ENCODE results near the gene PPP1R7. TPM values are rescaled to one million over a fixed set of nuclear protein-coding genes. Genes with fewer than 3 reads are reported as not detected.

PPP1R7 gene
- total RNA-seq, 1 experiment from 2014 or later, result 43.9 TPM

DNA sequence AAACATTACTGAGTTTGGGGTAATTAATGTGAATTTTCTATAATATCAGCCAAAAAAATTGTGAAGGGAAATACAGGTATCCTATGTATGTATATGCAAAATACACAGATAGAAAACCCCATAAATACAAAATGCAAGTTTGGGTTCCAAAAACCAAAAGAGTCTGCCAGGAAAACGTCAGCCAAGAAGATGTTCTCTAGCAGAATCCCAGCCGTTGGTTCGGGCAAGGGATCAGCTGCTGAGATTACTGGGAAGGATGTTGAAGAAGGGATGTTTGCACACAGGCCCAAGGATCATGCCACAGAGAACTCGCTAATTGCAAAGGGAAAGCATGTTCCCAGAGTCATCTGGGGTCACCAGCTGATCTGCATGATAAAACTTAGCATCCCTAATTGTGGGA, 28.7 kb downstream of the PPP1R7 start:
- Mint-ChIP-seq H3K36me3 (ENCODE audit: insufficient read depth, unreplicated experiment) (peaks cover 39% of the 10 kb centered on the region), H3K4me1 (ENCODE audit: insufficient read depth, unreplicated experiment) (no peaks in the 10 kb centered on the region), H3K9me3 (ENCODE audit: unreplicated experiment) (no peaks in the 10 kb centered on the region), H3K27me3 (ENCODE audit: insufficient read depth, unreplicated experiment) (no peaks in the 10 kb centered on the region), H3K27ac (ENCODE audit: low read depth, unreplicated experiment) (no peak overlapping the region), H3K4me3 (ENCODE audit: unreplicated experiment) (no peak overlapping the region)
- intact Hi-C loops (cut with micrococcal nuclease), result no loop called here
- BruUV-seq (replicated peaks), result no TSS peak
- ChIA-PET CTCF (interaction anchor here (1.1 kb wide), 1 partner anchor 339 kb away, joined by 3 read pairs; no protein-coding TSS in a partner anchor), POLR2A (interaction anchor here (1.2 kb wide), 1 partner anchor 27 kb away, joined by 3 read pairs; no protein-coding TSS in a partner anchor)
- no peak for DNase-seq (ENCODE audit: unreplicated experiment)
- TF ChIP-seq, protein P1, sequence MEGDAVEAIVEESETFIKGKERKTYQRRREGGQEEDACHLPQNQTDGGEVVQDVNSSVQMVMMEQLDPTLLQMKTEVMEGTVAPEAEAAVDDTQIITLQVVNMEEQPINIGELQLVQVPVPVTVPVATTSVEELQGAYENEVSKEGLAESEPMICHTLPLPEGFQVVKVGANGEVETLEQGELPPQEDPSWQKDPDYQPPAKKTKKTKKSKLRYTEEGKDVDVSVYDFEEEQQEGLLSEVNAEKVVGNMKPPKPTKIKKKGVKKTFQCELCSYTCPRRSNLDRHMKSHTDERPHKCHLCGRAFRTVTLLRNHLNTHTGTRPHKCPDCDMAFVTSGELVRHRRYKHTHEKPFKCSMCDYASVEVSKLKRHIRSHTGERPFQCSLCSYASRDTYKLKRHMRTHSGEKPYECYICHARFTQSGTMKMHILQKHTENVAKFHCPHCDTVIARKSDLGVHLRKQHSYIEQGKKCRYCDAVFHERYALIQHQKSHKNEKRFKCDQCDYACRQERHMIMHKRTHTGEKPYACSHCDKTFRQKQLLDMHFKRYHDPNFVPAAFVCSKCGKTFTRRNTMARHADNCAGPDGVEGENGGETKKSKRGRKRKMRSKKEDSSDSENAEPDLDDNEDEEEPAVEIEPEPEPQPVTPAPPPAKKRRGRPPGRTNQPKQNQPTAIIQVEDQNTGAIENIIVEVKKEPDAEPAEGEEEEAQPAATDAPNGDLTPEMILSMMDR (IDR thresholded peaks at IDR 0.05; ENCODE audit: unreplicated experiment), result no peak

DNA sequence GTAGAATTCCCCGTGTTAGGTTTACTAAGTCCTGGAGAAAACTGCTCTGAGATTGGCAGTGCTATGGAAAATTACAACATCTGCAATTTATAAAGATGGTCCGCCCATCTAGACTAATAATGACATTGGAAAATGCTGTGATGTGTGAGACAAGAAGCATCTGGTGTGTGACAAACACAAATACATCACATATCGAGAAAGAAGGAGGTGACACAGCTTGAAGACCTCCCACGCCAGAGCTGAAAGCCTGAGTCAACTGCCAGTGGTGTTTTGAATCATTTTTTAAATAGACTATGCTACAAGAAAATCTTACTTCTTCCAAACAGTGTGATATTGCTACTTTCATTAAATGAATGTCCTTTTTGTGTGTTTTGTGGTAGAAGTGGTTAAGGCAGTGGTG, 29.6 kb downstream of the PPP1R7 start:
- CTCF ChIA-PET, result no interaction called here
- TF ChIP-seq, protein P1 (IDR thresholded peaks at IDR 0.05; ENCODE audit: unreplicated experiment), result no peak
- H3K4me3 Mint-ChIP-seq (ENCODE audit: unreplicated experiment), result no peak overlapping the region
- H3K9me3 Mint-ChIP-seq (ENCODE audit: unreplicated experiment), result no peaks in the 10 kb centered on the region
- POLR2A ChIA-PET, result interaction anchor here (1.2 kb wide), 1 partner anchor 28 kb away, joined by 3 read pairs; no protein-coding TSS in a partner anchor
- intact Hi-C loops (cut with micrococcal nuclease), result no loop called here
- BruUV-seq (replicated peaks), result no TSS peak
- H3K4me1 Mint-ChIP-seq (ENCODE audit: insufficient read depth, unreplicated experiment), result no peaks in the 10 kb centered on the region
- DNase-seq (ENCODE audit: unreplicated experiment), result no peak
- H3K27ac Mint-ChIP-seq (ENCODE audit: low read depth, unreplicated experiment), result no peak overlapping the region
- H3K36me3 Mint-ChIP-seq (ENCODE audit: insufficient read depth, unreplicated experiment), result peaks cover 36% of the 10 kb centered on the region
- no peaks in the 10 kb centered on the region for H3K27me3 Mint-ChIP-seq (ENCODE audit: insufficient read depth, unreplicated experiment)

DNA sequence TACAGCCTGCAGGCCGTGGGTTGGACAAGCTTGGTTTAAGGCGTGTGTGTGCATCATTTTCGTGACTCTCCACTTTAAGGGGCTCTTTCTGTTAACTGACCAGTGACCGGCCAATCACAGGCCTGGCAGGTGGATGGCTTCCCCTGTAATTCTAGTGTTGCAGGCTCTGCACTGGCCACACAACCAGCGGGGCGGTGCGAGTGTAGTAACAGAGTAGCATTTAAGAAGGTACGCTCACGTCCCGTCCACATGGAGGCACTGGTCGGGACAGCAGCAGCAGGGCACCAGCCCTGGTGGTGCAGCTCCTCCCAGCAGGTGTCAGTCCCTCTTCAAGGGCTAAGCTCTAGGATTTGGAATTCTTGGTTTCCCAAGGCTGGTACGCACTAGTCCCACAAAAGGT, 30.2 kb downstream of the PPP1R7 start:
- Mint-ChIP-seq H3K27ac (ENCODE audit: low read depth, unreplicated experiment) (no peak overlapping the region), H3K36me3 (ENCODE audit: insufficient read depth, unreplicated experiment) (peaks cover 30% of the 10 kb centered on the region), H3K9me3 (ENCODE audit: unreplicated experiment) (no peaks in the 10 kb centered on the region), H3K4me3 (ENCODE audit: unreplicated experiment) (no peak overlapping the region), H3K4me1 (ENCODE audit: insufficient read depth, unreplicated experiment) (no peaks in the 10 kb centered on the region), H3K27me3 (ENCODE audit: insufficient read depth, unreplicated experiment) (no peaks in the 10 kb centered on the region)
- CTCF ChIA-PET, result no interaction called here
- BruUV-seq (replicated peaks), result no TSS peak
- no peak for DNase-seq (ENCODE audit: unreplicated experiment)
- POLR2A ChIA-PET, result no interaction called here
- intact Hi-C loops (cut with micrococcal nuclease), result no loop called here
- TF ChIP-seq, protein P1 (IDR thresholded peaks at IDR 0.05; ENCODE audit: unreplicated experiment), result no peak

DNA sequence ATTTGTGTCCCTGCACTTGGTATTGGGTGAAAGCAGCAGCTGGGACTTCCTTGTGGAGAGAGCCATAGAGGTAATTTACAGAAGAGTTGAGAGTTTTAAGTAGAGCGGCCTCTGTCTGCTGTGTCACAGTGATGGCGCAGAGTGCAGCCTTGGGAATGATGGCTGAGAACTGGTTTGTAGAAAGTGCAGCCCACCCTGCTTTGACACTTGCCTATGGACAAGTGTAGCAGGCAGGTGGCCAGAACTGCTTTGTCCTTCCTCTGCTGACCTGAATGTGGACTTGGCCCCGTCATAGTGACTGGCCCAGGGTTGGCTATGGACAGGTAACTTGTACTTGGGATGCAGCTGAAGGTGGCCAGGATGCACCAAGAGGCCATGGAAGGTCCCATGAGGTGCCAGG, 31.9 kb downstream of the PPP1R7 start:
- BruUV-seq (replicated peaks), result no TSS peak
- Mint-ChIP-seq H3K27me3 (ENCODE audit: insufficient read depth, unreplicated experiment) (no peaks in the 10 kb centered on the region), H3K4me1 (ENCODE audit: insufficient read depth, unreplicated experiment) (no peaks in the 10 kb centered on the region), H3K27ac (ENCODE audit: low read depth, unreplicated experiment) (no peak overlapping the region), H3K9me3 (ENCODE audit: unreplicated experiment) (no peaks in the 10 kb centered on the region), H3K4me3 (ENCODE audit: unreplicated experiment) (no peak overlapping the region), H3K36me3 (ENCODE audit: insufficient read depth, unreplicated experiment) (peaks cover 19% of the 10 kb centered on the region)
- intact Hi-C loops (cut with micrococcal nuclease), result no loop called here
- POLR2A ChIA-PET, result no interaction called here
- DNase-seq (ENCODE audit: unreplicated experiment), result no peak
- TF ChIP-seq, protein P1 (IDR thresholded peaks at IDR 0.05; ENCODE audit: unreplicated experiment), result no peak
- CTCF ChIA-PET, result interaction anchor here (1.0 to 1.1 kb wide), 2 partner anchors 43 to 320 kb away, joined by 3 read pairs; no protein-coding TSS in a partner anchor
